Left ventricle myocardium inferior (tissue), 1 donor: Measurements from ENCODE around the gene SLC1A3. TPM values are rescaled to one million over a fixed set of nuclear protein-coding genes. Genes with fewer than 3 reads are reported as not detected.
A peak's percentile ranks its signal among the peaks of the same experiment; 100 is the strongest.

ENCODE experiments used
- DNase-seq: peaks from one replicate; pipeline ENCODE4 v3.0.0-alpha.2; 2020
- H3K27ac ChIP-seq: fragments of 200-600 bp; replicated peaks from 2 replicates; pipeline ENCODE4 v1.8.0; 2021
- H3K27me3 ChIP-seq: fragments of 200-600 bp; 2 replicates; pipeline ENCODE4 v1.8.0; 2021; ENCODE audit warnings: low read depth
- H3K36me3 ChIP-seq: fragments of 200-600 bp; 2 replicates; pipeline ENCODE4 v1.8.0; 2021
- H3K4me1 ChIP-seq: fragments of 200-600 bp; 2 replicates; pipeline ENCODE4 v1.8.0; 2021
- H3K4me3 ChIP-seq: fragments of 200-600 bp; 2 replicates; pipeline ENCODE4 v1.8.0; 2021; ENCODE audit warnings: mild to moderate bottlenecking, moderate library complexity
- H3K9me3 ChIP-seq: fragments of 200-600 bp; replicated peaks from 2 replicates; pipeline ENCODE4 v1.8.0; 2021
- intact Hi-C: fragments of 100-400 bp; cut with micrococcal nuclease; formaldehyde crosslinking; loops from one replicate; pipeline ENCODE4 v1.11.0; 2022
- total RNA-seq: library from RNA; stranded (reverse); fragmentation: NEBNext Ultra II Directional; extraction: Animal tissue kit (Norgen Biotek cat#: 25700); gene quantifications from one replicate; pipeline ENCODE4 v1.2.1, GENCODE V29; 2021
- TF ChIP-seq, protein P1 (sequence below): fragments of 200-600 bp; IDR thresholded peaks from 2 replicates; pipeline ENCODE4 v1.8.0; 2021; ENCODE audit warnings: antibody characterized with exemption, mild to moderate bottlenecking, borderline replicate concordance
- donor health status: DM: no; HTN: yes; CAD: no; lungs with severe emphysema.

Gene SLC1A3
- total RNA-seq, 1 donor from 2014 or later, result 144 TPM

- intact Hi-C loops, result no loop called here
- H3K27me3 ChIP-seq, result no peaks in the 10 kb centered on the region
These were observed 29.4 kb downstream of the SLC1A3 start for GRCh38 chr5:36635721-36636390.

GRCh38 chr5:36637101-36637500, 30.7 kb downstream of the SLC1A3 start:
- TF ChIP-seq, protein P1, sequence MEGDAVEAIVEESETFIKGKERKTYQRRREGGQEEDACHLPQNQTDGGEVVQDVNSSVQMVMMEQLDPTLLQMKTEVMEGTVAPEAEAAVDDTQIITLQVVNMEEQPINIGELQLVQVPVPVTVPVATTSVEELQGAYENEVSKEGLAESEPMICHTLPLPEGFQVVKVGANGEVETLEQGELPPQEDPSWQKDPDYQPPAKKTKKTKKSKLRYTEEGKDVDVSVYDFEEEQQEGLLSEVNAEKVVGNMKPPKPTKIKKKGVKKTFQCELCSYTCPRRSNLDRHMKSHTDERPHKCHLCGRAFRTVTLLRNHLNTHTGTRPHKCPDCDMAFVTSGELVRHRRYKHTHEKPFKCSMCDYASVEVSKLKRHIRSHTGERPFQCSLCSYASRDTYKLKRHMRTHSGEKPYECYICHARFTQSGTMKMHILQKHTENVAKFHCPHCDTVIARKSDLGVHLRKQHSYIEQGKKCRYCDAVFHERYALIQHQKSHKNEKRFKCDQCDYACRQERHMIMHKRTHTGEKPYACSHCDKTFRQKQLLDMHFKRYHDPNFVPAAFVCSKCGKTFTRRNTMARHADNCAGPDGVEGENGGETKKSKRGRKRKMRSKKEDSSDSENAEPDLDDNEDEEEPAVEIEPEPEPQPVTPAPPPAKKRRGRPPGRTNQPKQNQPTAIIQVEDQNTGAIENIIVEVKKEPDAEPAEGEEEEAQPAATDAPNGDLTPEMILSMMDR, result no peak
- H3K4me3 ChIP-seq, result no peak overlapping the region
- no peak overlapping the region for H3K27ac ChIP-seq
- intact Hi-C loops, result no loop called here
- no peaks in the 10 kb centered on the region for H3K9me3 ChIP-seq
- no peak for DNase-seq
- H3K27me3 ChIP-seq, result no peaks in the 10 kb centered on the region
- peaks cover 42% of the 10 kb centered on the region for H3K4me1 ChIP-seq
- peaks cover 30% of the 10 kb centered on the region for H3K36me3 ChIP-seq

More at GRCh38 chr5:36635721-36636390, 29.4 kb downstream of the SLC1A3 start:
- no peak for DNase-seq
- Histone ChIP-seq H3K4me3 (no peak overlapping the region), H3K27ac (no peak overlapping the region), H3K36me3 (peaks cover 30% of the 10 kb centered on the region), H3K9me3 (no peaks in the 10 kb centered on the region), H3K4me1 (peaks cover 42% of the 10 kb centered on the region)
- TF ChIP-seq, protein P1, result no peak

DNA sequence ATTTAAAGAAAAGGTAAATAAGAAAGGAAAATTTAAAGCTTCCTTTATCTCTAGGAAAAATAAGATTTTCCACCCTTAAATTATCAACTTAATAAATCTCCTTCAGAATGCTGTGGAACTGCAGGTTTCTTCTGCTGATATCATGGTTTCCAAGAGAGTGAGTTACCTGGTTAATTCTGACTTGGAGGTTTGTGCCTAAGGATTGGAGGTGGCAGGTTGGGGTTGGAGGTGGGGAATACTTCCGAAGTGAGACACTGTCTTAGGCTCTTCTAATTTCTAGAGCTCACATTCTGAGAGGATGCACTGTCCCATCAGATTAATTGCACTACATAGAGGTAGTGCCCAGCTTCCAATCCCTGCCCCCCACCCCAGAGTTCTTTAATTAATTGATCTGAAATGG, 31.1 kb downstream of the SLC1A3 start:
- peaks cover 38% of the 10 kb centered on the region for H3K4me1 ChIP-seq
- no peak for DNase-seq
- TF ChIP-seq, protein P1, result no peak
- intact Hi-C loops, result no loop called here
- no peaks in the 10 kb centered on the region for H3K27me3 ChIP-seq
- H3K36me3 ChIP-seq, result peaks cover 30% of the 10 kb centered on the region
- no peak overlapping the region for H3K4me3 ChIP-seq
- H3K27ac ChIP-seq, result no peak overlapping the region
- H3K9me3 ChIP-seq, result no peaks in the 10 kb centered on the region

GRCh38 chr5:36638056-36638455, 31.6 kb downstream of the SLC1A3 start:
- TF ChIP-seq, protein P1, result no peak
- Histone ChIP-seq H3K4me3 (no peak overlapping the region), H3K4me1 (peaks cover 33% of the 10 kb centered on the region), H3K27ac (peak overlapping the region; percentile 16), H3K36me3 (peaks cover 27% of the 10 kb centered on the region), H3K27me3 (no peaks in the 10 kb centered on the region), H3K9me3 (no peaks in the 10 kb centered on the region)
- DNase-seq, result no peak
- intact Hi-C loops, result no loop called here

DNA sequence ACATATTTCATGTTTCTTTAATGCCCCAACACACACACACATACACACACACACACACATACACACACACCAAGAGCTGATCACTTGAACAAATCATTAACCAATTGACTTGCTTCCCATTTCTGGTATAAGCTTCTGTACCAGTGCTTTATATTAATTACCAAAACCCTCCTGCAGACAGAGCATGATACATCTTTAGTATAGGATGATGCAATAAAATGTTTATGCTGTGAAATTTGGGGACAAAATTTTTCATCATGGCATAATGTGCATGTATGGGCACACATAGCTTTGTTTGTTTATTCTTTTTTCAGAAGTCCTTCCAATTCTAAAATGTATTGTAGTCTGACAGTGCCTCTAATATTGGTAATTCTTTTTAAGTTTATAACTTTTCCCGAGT, 34.5 kb downstream of the SLC1A3 start:
- peak overlapping the region; percentile 41 for H3K27ac ChIP-seq
- no peaks in the 10 kb centered on the region for H3K27me3 ChIP-seq
- DNase-seq, result no peak
- H3K36me3 ChIP-seq, result peaks cover 10% of the 10 kb centered on the region
- TF ChIP-seq, protein P1, result no peak
- peaks cover 50% of the 10 kb centered on the region for H3K4me1 ChIP-seq
- H3K9me3 ChIP-seq, result no peaks in the 10 kb centered on the region
- H3K4me3 ChIP-seq, result no peak overlapping the region
- intact Hi-C loops, result no loop called here
